Right atrium auricular region (tissue), 2 donors: ENCODE data around the gene LINGO4. TPM values are rescaled to one million over a fixed set of nuclear protein-coding genes. Genes with fewer than 3 reads are reported as not detected.

Source experiments
- DNase-seq: peaks from one replicate; pipeline ENCODE4 v3.0.0-alpha.2; 2019; ENCODE audit warnings: low spot score
- H3K27ac ChIP-seq, 2 donors: fragments of 200-600 bp; sonication (generic); 1 replicate in 1 of 2; 2 replicates in 1 of 2; pipeline ENCODE4 v1.5.1; 2016 to 2019
- H3K27me3 ChIP-seq, 2 donors: fragments of 200-600 bp; sonication (generic); one replicate each; pipeline versions ENCODE4 v1.5.1 to v1.6.0; 2017 to 2019
- H3K36me3 ChIP-seq: fragments of 200-600 bp; sonication (generic); one replicate; pipeline ENCODE4 v1.5.1; 2016
- H3K4me1 ChIP-seq, 2 donors: fragments of 200-600 bp; sonication (generic); one replicate each; pipeline versions ENCODE4 v1.5.1 to v1.6.0; 2017 to 2019
- H3K4me3 ChIP-seq, 2 donors: fragments of 200-600 bp; sonication (generic); 1 replicate in 1 of 2; 2 replicates in 1 of 2; pipeline ENCODE4 v1.5.1; 2017 to 2019; ENCODE audit warnings: mild to moderate bottlenecking in 1 of 2, moderate library complexity in 1 of 2
- H3K9me3 ChIP-seq, 2 donors: fragments of 200-600 bp; sonication (generic); one replicate each; pipeline ENCODE4 v1.5.1; 2019
- CTCF ChIP-seq, 2 donors: fragments of 200-600 bp; sonication (generic); IDR thresholded peaks; one replicate each; pipeline ENCODE4 v1.5.1; 2019; ENCODE audit warnings: antibody characterized with exemption in 2 of 2
- total RNA-seq, 2 donors: library from RNA; depleted of rRNA; stranded (reverse); fragments of >200 nt; gene quantifications; one replicate each; pipeline ENCODE4 v1.1.0, GENCODE V29; 2016

The LINGO4 gene
- total RNA-seq, 2 donors from 2014 or later: 0.20 to 0.33 TPM

GRCh38 chr1:151816548-151817352 lies 11.5 kb upstream of the LINGO4 start:
- Histone ChIP-seq H3K36me3 (no peaks in the 10 kb centered on the region), H3K4me1 (no peaks in the 10 kb centered on the region), H3K9me3 (no peaks in the 10 kb centered on the region), H3K27me3 (no peaks in the 10 kb centered on the region), H3K27ac (no peak overlapping the region), H3K4me3 (no peak overlapping the region)
- no peak for DNase-seq
- no peak for TF ChIP-seq CTCF (IDR thresholded peaks at IDR 0.05)

GRCh38 chr1:151815716-151816327 lies 10.6 kb upstream of the LINGO4 start:
- H3K27me3 ChIP-seq: no peaks in the 10 kb centered on the region
- no peak for DNase-seq
- H3K4me1 ChIP-seq: no peaks in the 10 kb centered on the region
- TF ChIP-seq CTCF (IDR thresholded peaks at IDR 0.05): no peak
- H3K36me3 ChIP-seq: no peaks in the 10 kb centered on the region
- no peaks in the 10 kb centered on the region for H3K9me3 ChIP-seq
- H3K27ac ChIP-seq: no peak overlapping the region
- H3K4me3 ChIP-seq: no peak overlapping the region

GRCh38 chr1:151814971-151815545 lies 9.8 kb upstream of the LINGO4 start:
- no peak for TF ChIP-seq CTCF (IDR thresholded peaks at IDR 0.05)
- H3K9me3 ChIP-seq: no peaks in the 10 kb centered on the region
- H3K36me3 ChIP-seq: no peaks in the 10 kb centered on the region
- no peaks in the 10 kb centered on the region for H3K4me1 ChIP-seq
- no peak overlapping the region for H3K27ac ChIP-seq
- H3K4me3 ChIP-seq: no peak overlapping the region
- no peaks in the 10 kb centered on the region for H3K27me3 ChIP-seq
- DNase-seq: no peak

- no peak for TF ChIP-seq CTCF (IDR thresholded peaks at IDR 0.05)
- no peak for DNase-seq
- no peaks in the 10 kb centered on the region for H3K4me1 ChIP-seq
- no peak overlapping the region for H3K4me3 ChIP-seq
- no peak overlapping the region for H3K27ac ChIP-seq
- no peaks in the 10 kb centered on the region for H3K27me3 ChIP-seq
- no peaks in the 10 kb centered on the region for H3K9me3 ChIP-seq
- H3K36me3 ChIP-seq: no peaks in the 10 kb centered on the region
Observed at GRCh38 chr1:151814426-151814825, 9.2 kb upstream of the LINGO4 start.

- TF ChIP-seq CTCF (IDR thresholded peaks at IDR 0.05): no peak
- Histone ChIP-seq H3K36me3 (no peaks in the 10 kb centered on the region), H3K4me3 (no peak overlapping the region), H3K9me3 (no peaks in the 10 kb centered on the region), H3K4me1 (no peaks in the 10 kb centered on the region), H3K27ac (no peak overlapping the region), H3K27me3 (no peaks in the 10 kb centered on the region)
- no peak for DNase-seq
Observed at GRCh38 chr1:151813271-151813977, 8.2 kb upstream of the LINGO4 start.
